Ascending aorta (tissue), 2 donors: ENCODE measurements around the gene YIF1A. TPM values are rescaled to one million over a fixed set of nuclear protein-coding genes. Genes with fewer than 3 reads are reported as not detected.
"Not testable (repeated sequence)": the region's sequence is repeated elsewhere in the genome, so short reads cannot be mapped to it uniquely, and the experiment has no call there.

ENCODE experiments used
- DNase-seq, 2 donors: peaks; one replicate each; pipeline ENCODE4 v3.0.0-alpha.2; 2019; ENCODE audit warnings: low spot score in 2 of 2
- H3K27ac ChIP-seq, 2 donors: fragments of 200-600 bp; sonication (generic); one replicate each; pipeline ENCODE4 v1.5.1; 2016 to 2017; ENCODE audit warnings: mild to moderate bottlenecking in 1 of 2
- H3K27me3 ChIP-seq: fragments of 200-600 bp; sonication (generic); one replicate; pipeline ENCODE4 v1.5.1; 2017
- H3K36me3 ChIP-seq, 2 donors: fragments of 200-600 bp; sonication (generic); one replicate each; pipeline ENCODE4 v1.5.1; 2016
- H3K4me1 ChIP-seq, 2 donors: fragments of 200-600 bp; sonication (generic); one replicate each; pipeline ENCODE4 v1.5.1; 2016 to 2017; ENCODE audit warnings: mild to moderate bottlenecking in 1 of 2
- H3K4me3 ChIP-seq, 2 donors: fragments of 200-600 bp; sonication (generic); one replicate each; pipeline ENCODE4 v1.5.1; 2016 to 2017; ENCODE audit warnings: mild to moderate bottlenecking in 1 of 2
- H3K9me3 ChIP-seq, 2 donors: fragments of 200-600 bp; sonication (generic); one replicate each; pipeline ENCODE4 v1.5.1; 2016
- intact Hi-C: fragments of 100-400 bp; cut with DNase I; formaldehyde crosslinking; loops from one replicate; pipeline ENCODE4 v1.15.1; 2023
- total RNA-seq: library from RNA; depleted of rRNA; stranded (reverse); fragments of >200 nt; gene quantifications from one replicate; pipeline ENCODE4 v1.1.0, GENCODE V29; 2016
- TF ChIP-seq, protein P1 (sequence below), 3 experiments: fragments of 200-600 bp in 2 of 3; fragments of 450-650 bp in 1 of 3; sonication (generic) in 2 of 3; IDR thresholded peaks; one replicate each; pipeline ENCODE4 v1.5.1; 2016 to 2019; ENCODE audit warnings: antibody characterized with exemption in 3 of 3, mild to moderate bottlenecking in 1 of 3, moderate library complexity in 1 of 3

YIF1A gene
- total RNA-seq, 1 donor from 2014 or later: 161 TPM

DNA sequence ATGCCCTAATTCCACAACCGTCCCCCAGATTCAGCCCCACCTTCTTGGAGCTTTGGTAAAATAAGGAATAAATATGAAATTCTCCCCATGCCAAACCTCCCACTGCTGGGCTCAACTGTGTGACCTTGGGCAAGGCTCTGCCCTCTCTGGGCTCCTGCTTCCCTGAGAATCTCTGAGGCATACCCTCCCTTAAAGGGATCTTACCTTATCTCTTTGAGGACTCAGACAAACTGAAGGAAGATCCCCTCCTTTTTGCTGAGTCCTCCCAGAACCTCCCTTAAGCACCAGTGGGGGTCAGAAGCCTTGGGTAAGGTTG, 25.2 kb upstream of the YIF1A start:
- H3K27me3 ChIP-seq: no peaks in the 10 kb centered on the region
- peak overlapping the region in 1 of 2 donors; percentile 60 for H3K27ac ChIP-seq
- TF ChIP-seq, protein P1, sequence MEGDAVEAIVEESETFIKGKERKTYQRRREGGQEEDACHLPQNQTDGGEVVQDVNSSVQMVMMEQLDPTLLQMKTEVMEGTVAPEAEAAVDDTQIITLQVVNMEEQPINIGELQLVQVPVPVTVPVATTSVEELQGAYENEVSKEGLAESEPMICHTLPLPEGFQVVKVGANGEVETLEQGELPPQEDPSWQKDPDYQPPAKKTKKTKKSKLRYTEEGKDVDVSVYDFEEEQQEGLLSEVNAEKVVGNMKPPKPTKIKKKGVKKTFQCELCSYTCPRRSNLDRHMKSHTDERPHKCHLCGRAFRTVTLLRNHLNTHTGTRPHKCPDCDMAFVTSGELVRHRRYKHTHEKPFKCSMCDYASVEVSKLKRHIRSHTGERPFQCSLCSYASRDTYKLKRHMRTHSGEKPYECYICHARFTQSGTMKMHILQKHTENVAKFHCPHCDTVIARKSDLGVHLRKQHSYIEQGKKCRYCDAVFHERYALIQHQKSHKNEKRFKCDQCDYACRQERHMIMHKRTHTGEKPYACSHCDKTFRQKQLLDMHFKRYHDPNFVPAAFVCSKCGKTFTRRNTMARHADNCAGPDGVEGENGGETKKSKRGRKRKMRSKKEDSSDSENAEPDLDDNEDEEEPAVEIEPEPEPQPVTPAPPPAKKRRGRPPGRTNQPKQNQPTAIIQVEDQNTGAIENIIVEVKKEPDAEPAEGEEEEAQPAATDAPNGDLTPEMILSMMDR (IDR thresholded peaks at IDR 0.05): no peak
- peak overlapping the region in 1 of 2 donors; percentile 70 for H3K4me3 ChIP-seq
- H3K9me3 ChIP-seq: no peaks in the 10 kb centered on the region
- H3K36me3 ChIP-seq: no peaks in the 10 kb centered on the region
- intact Hi-C loops: loop anchor here (5.0 kb wide), 1 partner anchor 73 kb away; no protein-coding TSS in a partner anchor
- H3K4me1 ChIP-seq: peaks cover 20 to 25% of the 10 kb centered on the region in 2 donors
- no peak for DNase-seq

DNA sequence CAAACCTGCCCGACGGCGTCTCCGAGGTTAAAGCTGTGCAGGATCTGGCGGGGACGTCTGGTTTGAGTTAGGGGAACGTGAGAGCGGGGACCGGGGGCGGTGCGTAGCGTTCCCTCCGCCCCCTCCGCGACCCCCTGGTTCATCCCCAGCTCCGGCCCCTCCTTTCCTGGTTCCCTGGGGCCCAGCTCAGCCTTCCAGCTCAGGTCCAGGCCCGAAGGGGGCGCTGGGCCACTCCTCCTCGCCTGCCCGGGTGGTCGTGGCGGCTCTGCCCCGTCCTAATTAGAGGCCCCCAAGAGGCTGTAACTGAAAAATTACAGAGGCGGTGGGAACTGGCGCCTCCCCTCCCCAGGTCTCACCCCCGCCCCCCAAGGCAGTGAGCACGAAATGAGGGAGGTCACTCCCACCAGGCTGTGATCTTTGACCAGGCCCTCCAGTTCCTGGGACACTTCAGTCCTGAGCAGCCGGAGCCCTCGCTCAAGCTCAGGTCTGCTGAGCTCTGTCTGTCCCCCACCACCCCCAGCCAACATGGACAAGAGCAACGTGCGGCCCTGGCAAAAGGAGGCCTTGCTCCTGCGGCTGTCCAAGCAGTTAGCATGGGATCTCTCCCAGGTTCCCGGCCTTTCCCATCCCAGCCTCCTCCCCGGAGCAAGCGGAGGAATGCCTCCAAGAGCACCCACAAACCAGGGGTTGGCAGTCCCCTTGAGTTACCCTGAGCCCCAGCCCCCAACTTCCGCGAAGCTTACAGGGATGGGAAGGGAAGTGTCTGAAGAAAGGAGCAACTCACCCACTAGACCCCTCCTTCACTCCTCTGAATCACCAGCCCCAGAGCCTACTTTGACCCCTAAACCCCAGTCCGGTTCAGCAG, 24.6 kb upstream of the YIF1A start:
- Histone ChIP-seq H3K36me3 (no peaks in the 10 kb centered on the region), H3K27ac (peak overlapping the region; percentile 60 to 75), H3K27me3 (no peaks in the 10 kb centered on the region), H3K4me1 (peaks cover 20 to 25% of the 10 kb centered on the region in 2 donors), H3K9me3 (no peaks in the 10 kb centered on the region), H3K4me3 (peak overlapping the region; percentile 46 to 70)
- intact Hi-C loops: loop anchor here (5.0 kb wide), 1 partner anchor 74 kb away; no protein-coding TSS in a partner anchor
- no peak for DNase-seq
- TF ChIP-seq, protein P1 (IDR thresholded peaks at IDR 0.05): peak in 1 of 3 experiments; percentile 7

DNA sequence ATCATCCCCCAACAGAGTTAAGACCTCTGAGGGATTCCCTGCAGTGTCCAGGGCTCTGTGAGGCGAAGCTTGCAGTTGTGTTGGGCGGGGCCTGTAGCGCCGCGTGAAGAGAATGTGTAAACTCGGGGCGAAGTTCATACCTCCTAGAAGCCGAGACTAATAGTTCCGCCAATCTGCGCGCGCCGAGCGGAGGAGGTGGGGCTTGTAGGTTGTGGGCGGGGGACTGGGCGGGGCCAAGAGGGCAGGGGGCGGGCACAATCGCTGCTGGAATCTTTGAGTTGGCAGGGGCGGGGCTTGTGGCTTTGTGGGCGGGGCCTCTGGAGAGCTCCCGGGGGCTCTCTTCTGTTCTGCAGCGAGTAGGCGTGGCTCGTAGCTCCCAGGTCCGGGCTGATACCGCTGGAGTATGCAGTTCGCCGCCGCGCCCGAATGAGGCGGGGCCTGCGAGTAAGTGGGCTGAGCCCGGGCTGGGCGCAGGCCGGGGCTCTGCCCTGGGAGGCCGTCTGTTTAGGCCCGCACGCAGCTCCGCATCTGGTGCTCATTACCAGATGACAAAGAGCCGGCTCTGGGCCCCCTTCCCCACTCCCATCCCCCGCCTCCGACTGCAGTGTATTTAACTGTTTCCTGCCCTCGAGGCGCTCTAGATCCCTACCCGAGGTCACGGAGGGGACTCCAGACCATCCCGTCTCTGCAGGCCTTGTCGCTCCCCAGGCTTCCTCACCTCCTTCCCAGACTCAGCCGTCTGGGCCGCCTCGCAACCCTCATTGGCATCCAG, 23.8 kb upstream of the YIF1A start:
- Histone ChIP-seq H3K36me3 (no peaks in the 10 kb centered on the region), H3K4me1 (peaks cover 18 to 20% of the 10 kb centered on the region in 2 donors), H3K27ac (peak overlapping the region; percentile 65 to 75), H3K4me3 (peak overlapping the region; percentile 46 to 70), H3K9me3 (no peaks in the 10 kb centered on the region), H3K27me3 (no peaks in the 10 kb centered on the region)
- intact Hi-C loops: loop anchor here (1.0 to 5.0 kb wide), 4 partner anchors 16 to 75 kb away; partner anchors contain the start of genes BRMS1 and YIF1A
- DNase-seq: peak; percentile 95 to 97
- TF ChIP-seq, protein P1 (IDR thresholded peaks at IDR 0.05): no peak

DNA sequence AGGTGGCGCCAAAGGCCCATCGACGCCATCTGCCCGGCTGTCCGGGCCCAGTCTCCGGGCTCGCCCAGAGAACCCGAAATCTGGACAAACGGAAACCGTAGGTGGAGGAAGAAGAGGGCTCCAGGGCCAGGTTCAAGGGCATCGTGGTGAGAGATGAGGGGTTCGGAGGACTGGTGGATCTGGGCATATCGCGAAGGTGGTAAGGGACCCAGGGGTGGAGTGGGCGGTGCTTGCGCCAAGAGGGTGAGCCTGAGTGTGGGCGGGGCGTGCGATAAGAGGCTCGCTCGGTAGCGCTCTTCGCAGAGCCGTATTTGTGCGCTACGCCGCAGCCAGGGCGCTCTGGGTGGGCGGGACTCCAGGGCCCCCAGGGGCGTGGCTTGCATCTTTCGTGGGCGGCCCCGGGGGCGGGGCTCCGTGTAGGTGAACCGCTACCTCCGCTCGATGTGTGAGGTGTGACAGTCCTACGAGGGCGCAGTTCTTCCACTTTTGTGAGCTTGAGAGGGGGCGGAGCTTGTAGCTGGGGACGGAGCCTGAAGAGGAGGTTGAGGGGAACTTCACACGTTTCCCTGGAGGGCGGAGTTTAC, 23.1 kb upstream of the YIF1A start:
- Histone ChIP-seq H3K36me3 (no peaks in the 10 kb centered on the region), H3K9me3 (no peaks in the 10 kb centered on the region), H3K4me1 (peaks cover 11 to 13% of the 10 kb centered on the region in 2 donors), H3K4me3 (peak overlapping the region; percentile 46 to 70), H3K27ac (peak overlapping the region; percentile 65 to 75), H3K27me3 (no peaks in the 10 kb centered on the region)
- peak; percentile 71 to 93 for DNase-seq
- intact Hi-C loops: loop anchor here (1.0 to 5.0 kb wide), 4 partner anchors 16 to 75 kb away; partner anchors contain the start of genes BRMS1 and YIF1A
- TF ChIP-seq, protein P1 (IDR thresholded peaks at IDR 0.05): peak; percentile 80 to 98 (median 98)

DNA sequence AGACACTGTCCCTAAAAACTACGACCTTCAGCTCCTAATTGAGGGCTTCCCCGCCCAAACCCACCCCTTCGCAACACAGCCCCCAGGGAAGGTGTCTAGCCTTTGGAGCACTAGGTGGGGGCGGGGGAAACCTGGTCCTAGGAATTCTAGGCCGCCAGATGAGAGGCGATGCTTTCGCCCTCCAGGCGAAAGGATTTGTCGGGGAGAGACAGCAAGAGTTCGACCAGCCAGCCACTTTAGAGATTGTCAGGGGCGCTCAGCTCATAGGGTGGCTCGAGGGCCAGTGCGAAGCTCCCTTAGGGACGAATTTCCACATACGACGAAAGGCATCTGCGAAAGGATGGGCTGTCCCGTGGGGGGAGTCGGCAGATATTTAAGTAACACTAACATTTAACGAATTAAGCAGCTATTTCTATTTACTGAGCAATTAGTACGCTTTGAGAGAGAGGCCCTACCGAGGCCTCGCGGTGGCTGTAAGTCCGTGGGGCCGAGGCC, 22.6 kb upstream of the YIF1A start:
- H3K9me3 ChIP-seq: no peaks in the 10 kb centered on the region
- H3K4me1 ChIP-seq: peaks cover 5 to 9% of the 10 kb centered on the region in 2 donors
- H3K4me3 ChIP-seq: peak overlapping the region; percentile 46 to 70
- TF ChIP-seq, protein P1 (IDR thresholded peaks at IDR 0.05): no peak
- H3K36me3 ChIP-seq: no peaks in the 10 kb centered on the region
- intact Hi-C loops: loop anchor here (5.0 kb wide), 1 partner anchor 76 kb away; no protein-coding TSS in a partner anchor
- no peak for DNase-seq
- H3K27ac ChIP-seq: peak overlapping the region; percentile 65 to 75
- H3K27me3 ChIP-seq: no peaks in the 10 kb centered on the region

DNA sequence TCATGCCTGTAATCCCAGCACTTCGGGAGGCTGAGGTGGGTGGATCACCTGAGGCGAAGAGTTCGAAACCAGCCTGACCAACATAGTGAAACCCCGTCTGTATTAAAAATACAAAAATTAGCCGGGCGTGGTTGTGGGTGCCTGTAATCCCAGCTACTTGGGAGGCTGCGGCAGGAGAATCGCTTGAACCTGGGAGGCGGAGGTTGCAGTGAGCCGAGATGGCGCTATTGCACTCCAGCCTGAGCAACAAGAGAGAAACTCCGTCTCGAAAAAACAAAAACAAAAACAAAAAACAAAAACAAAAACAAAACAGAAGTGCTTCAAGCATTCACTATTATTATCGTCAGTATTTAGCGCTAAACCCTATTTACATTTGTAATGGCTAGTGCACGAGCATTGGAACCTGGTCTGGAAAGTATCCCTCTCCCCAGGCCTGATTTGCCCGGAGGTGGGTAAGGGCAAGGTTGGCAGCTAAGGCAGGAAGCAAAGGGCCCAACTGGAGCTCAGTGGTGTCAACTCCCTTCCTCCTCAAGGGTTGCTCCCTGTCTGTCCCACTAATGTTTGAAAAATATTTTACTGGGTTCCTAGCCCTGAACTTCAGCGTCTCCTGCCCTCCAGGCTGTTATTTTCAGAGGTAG, 22.0 kb upstream of the YIF1A start:
- DNase-seq, H3K9me3 ChIP-seq, H3K4me1 ChIP-seq, H3K27ac ChIP-seq, H3K27me3 ChIP-seq, H3K4me3 ChIP-seq, H3K36me3 ChIP-seq: not testable (repeated sequence)
- intact Hi-C loops: loop anchor here (5.0 kb wide), 1 partner anchor 76 kb away; no protein-coding TSS in a partner anchor
